Measurements from ENCODE around the gene RAET1E. TPM values are rescaled to one million over a fixed set of nuclear protein-coding genes. Genes with fewer than 3 reads are reported as not detected.

Gene RAET1E
- total RNA-seq, 1 donor = 0.63 TPM

DNA sequence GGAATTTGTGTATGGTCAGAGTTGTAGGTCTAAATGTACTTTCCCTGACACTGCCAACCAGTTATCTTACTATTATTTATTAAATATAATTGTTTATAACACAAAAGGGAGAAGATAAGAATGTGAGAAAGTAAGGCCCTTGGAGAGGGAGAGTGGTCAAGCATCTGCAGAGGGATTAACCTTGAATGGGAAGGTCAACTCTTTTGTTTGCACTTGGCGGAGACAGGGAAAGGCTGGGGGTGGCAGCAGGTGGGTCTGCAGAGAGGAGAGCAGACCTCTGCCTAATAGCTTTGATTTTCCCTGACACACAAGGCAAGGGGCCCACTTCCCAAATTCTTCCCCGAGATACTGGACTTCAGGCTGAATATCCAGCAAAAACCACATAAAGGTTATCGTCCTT lies 38.0 kb downstream of the RAET1E start:
- H3K4me3 ChIP-seq (ENCODE audit: low read depth, low read length) = no peak overlapping the region
- TF ChIP-seq, protein P1, sequence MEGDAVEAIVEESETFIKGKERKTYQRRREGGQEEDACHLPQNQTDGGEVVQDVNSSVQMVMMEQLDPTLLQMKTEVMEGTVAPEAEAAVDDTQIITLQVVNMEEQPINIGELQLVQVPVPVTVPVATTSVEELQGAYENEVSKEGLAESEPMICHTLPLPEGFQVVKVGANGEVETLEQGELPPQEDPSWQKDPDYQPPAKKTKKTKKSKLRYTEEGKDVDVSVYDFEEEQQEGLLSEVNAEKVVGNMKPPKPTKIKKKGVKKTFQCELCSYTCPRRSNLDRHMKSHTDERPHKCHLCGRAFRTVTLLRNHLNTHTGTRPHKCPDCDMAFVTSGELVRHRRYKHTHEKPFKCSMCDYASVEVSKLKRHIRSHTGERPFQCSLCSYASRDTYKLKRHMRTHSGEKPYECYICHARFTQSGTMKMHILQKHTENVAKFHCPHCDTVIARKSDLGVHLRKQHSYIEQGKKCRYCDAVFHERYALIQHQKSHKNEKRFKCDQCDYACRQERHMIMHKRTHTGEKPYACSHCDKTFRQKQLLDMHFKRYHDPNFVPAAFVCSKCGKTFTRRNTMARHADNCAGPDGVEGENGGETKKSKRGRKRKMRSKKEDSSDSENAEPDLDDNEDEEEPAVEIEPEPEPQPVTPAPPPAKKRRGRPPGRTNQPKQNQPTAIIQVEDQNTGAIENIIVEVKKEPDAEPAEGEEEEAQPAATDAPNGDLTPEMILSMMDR (IDR thresholded peaks at IDR 0.05; ENCODE audit: insufficient read depth, low read length) = no peak
- no peak for DNase-seq (ENCODE audit: low read depth)

DNA sequence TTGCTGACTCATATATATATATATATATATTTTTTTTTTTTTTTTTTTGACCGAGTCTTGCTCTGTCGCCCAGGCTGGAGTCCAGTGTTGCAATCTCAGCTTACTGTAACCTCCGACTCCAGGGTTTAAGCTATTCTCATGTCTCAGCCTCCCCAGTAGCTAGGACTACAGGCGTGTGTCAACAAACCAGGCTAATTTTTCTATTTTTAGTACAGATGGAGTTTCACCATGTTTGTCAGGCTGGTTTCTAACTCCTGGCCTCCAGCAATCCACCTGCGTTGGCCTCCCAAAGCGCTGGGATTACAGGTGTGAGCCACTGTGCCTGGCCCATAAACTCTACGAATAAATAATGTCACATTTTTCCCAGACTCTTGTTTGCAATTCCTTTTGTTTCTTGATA lies 38.5 kb downstream of the RAET1E start:
- peak; percentile 62 for DNase-seq (ENCODE audit: low read depth)
- H3K4me3 ChIP-seq (ENCODE audit: low read depth, low read length) = no peak overlapping the region
- TF ChIP-seq, protein P1 (IDR thresholded peaks at IDR 0.05; ENCODE audit: insufficient read depth, low read length) = no peak

DNA sequence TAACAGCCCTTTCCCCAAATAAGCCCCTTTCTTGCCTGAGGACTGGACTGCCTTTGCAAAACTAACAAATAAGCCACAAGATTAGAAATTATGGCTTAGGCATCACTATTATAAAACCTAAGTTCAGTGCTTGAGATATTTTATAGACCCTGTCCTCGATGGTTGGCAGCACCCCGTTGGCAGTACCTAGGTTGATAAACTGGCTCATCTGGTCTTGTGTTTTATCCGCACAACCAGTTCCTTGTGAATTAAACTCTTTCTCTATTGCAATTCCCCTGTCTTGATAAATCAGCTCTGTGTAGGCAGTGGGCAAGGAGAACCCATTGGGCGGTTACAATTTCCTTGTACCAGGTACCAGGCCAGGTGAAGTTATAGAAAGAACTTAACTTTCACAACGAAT lies 40.4 kb downstream of the RAET1E start:
- DNase-seq (ENCODE audit: low read depth) = no peak
- no peak overlapping the region for H3K4me3 ChIP-seq (ENCODE audit: low read depth, low read length)
- TF ChIP-seq, protein P1 (IDR thresholded peaks at IDR 0.05; ENCODE audit: insufficient read depth, low read length) = no peak

DNA sequence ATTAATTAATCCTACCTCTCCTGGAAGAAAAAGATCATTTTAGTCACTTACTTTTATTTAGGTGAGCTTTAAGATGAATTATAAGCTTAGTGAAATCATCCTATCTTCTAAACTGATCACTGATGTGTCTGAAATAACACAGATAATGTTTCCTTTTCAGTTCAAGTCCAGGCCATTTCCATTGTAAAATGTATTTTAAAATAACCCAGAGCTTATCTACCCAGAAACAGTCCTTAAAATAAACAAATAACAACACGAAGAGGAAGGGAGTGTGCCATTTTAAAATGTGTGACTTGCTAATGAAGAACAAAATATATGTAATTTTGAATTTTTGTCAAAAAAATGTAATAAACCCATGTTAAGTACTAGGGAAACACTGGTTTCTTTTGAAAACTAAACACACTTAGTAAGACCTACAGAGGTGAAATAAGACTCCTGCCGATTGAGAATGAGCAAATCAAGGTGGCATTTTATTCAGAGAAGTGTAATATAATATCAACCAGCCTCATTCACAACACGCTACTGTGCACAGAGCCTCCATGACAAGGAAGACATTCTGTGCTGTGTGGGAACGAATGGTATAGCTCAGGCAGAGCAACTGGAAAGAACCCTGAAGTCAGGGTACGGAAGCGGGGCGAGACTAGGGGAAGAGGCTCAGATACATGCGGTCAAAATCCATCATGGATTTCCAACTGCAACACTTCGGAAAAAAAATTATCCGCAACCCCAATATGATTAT lies 41.5 kb downstream of the RAET1E start:
- TF ChIP-seq, protein P1 (IDR thresholded peaks at IDR 0.05; ENCODE audit: insufficient read depth, low read length) = no peak
- peak overlapping the region; percentile 51 for H3K4me3 ChIP-seq (ENCODE audit: low read depth, low read length)
- DNase-seq (ENCODE audit: low read depth) = no peak

DNA sequence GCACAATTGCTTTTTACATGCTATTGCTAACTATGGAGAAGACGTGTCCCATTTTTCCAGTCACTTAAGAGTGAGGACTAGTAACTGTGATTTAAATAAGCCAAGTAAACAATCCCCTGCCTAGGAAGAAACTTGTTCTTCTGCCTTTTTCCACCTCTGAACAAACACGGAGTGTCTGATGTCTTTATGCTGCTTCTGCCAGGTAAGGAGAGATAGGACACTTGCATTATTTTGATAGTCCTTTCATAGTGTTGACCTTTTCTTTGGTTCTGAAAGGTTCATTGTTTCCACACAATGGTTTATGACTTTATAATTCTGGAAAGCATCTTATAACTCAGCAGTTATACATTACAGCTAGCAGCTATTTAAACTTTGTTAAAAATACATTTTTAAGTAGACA lies 42.2 kb downstream of the RAET1E start:
- no peak for DNase-seq (ENCODE audit: low read depth)
- peak overlapping the region; percentile 51 for H3K4me3 ChIP-seq (ENCODE audit: low read depth, low read length)
- TF ChIP-seq, protein P1 (IDR thresholded peaks at IDR 0.05; ENCODE audit: insufficient read depth, low read length) = no peak

DNA sequence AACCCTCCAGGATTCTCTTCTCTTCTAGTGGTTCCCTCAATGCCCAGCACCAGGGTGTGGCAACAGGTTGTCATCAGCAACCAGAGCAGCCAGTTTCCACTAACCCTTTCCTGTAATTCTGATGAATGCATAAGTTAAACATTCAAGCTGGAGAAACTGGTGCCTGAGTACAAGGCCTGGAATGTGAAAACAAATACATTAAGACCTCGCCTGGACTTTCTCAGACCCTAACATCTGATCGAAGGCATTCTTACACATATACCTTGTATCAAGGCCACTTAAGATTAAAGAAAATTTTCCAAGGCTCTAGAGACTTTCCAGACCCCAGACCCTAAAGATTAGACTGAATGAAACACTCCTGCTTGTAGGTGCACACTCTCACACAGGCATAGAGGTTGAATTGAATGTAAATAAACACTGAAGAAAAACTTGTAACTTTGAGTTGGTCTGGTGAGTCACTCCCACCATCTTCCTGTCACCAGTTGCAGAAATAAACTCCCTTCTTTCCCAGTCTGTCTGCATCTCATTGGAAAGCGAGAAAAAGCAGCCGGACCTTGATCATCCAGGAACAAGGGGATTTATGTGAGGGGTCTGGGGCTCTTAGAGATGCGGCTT lies 42.8 kb downstream of the RAET1E start:
- peak; percentile 88 for DNase-seq (ENCODE audit: low read depth)
- peak overlapping the region; percentile 51 for H3K4me3 ChIP-seq (ENCODE audit: low read depth, low read length)
- TF ChIP-seq, protein P1 (IDR thresholded peaks at IDR 0.05; ENCODE audit: insufficient read depth, low read length) = no peak

Measured in fibroblast of the aortic adventitia (primary cell).